ENCODE results near the gene BTBD16. TPM values are rescaled to one million over a fixed set of nuclear protein-coding genes. Genes with fewer than 3 reads are reported as not detected.

Gene BTBD16
- total RNA-seq, 1 experiment from 2014 or later: not detected

- CTCF ChIA-PET: interaction anchor here (1.4 kb wide), 1 partner anchor 23 kb away, joined by 4 read pairs; no protein-coding TSS in a partner anchor
- ATAC-seq: no peak
- Mint-ChIP-seq H3K9me3 (no peaks in the 10 kb centered on the region), H3K4me1 (peaks cover 2% of the 10 kb centered on the region; the same call in 1 of the 2 replicates), H3K27ac (peak overlapping the region; percentile 43), H3K27me3 (ENCODE audit: low read depth) (no peaks in the 10 kb centered on the region), H3K36me3 (peaks cover 36% of the 10 kb centered on the region), H3K4me3 (no peak overlapping the region)
- TF ChIP-seq TEAD1 (CRISPR knock-in tag; IDR thresholded peaks at IDR 0.05) (no peak), CBFB (CRISPR knock-in tag; IDR thresholded peaks at IDR 0.05; ENCODE audit: low read depth) (no peak), CREB1 (CRISPR knock-in tag; IDR thresholded peaks at IDR 0.05) (no peak), ATF1 (CRISPR knock-in tag; IDR thresholded peaks at IDR 0.05) (no peak), ZBTB43 (CRISPR knock-in tag; IDR thresholded peaks at IDR 0.05) (no peak), MXD4 (CRISPR knock-in tag; IDR thresholded peaks at IDR 0.05; ENCODE audit: borderline replicate concordance) (no peak), FOXP1 (CRISPR knock-in tag; IDR thresholded peaks at IDR 0.05; ENCODE audit: borderline replicate concordance) (no peak), ATF2 (CRISPR knock-in tag; IDR thresholded peaks at IDR 0.05; ENCODE audit: borderline replicate concordance, low read depth) (no peak), OVOL2 (CRISPR knock-in tag; IDR thresholded peaks at IDR 0.05; ENCODE audit: borderline replicate concordance) (no peak), KAT7 (CRISPR knock-in tag; IDR thresholded peaks at IDR 0.05; ENCODE audit: borderline replicate concordance) (no peak), AFF4 (CRISPR knock-in tag; IDR thresholded peaks at IDR 0.05; ENCODE audit: borderline replicate concordance) (no peak), NFATC4 (CRISPR knock-in tag; IDR thresholded peaks at IDR 0.05) (no peak), ATF3 (CRISPR knock-in tag; conservative IDR thresholded peaks at IDR 0.05) (no peak), CDX4 (CRISPR knock-in tag; IDR thresholded peaks at IDR 0.05; ENCODE audit: borderline replicate concordance) (no peak), SMAD4 (CRISPR knock-in tag; IDR thresholded peaks at IDR 0.05) (no peak), ZNF396 (CRISPR knock-in tag; IDR thresholded peaks at IDR 0.05; ENCODE audit: borderline replicate concordance) (no peak), ZNF263 (CRISPR knock-in tag; IDR thresholded peaks at IDR 0.05; ENCODE audit: low read depth) (no peak), ZBTB21 (CRISPR knock-in tag; IDR thresholded peaks at IDR 0.05; ENCODE audit: borderline replicate concordance) (no peak), MLX (CRISPR knock-in tag; IDR thresholded peaks at IDR 0.05) (no peak)
- DNase-seq (ENCODE audit: low spot score): no peak
- POLR2A ChIA-PET: no interaction called here
These were observed 26.0 kb upstream of the BTBD16 start for GRCh38 chr10:122245136-122245535.
